Duodenal mucosa (tissue), 2 donors: ENCODE results near the gene SECTM1.

ENCODE experiments used
- H3K27ac ChIP-seq: one replicate; pipeline ENCODE4 v1.7.0; 2013; ENCODE audit warnings: low read depth, low read length
- H3K27me3 ChIP-seq, 2 donors: one replicate each; pipeline ENCODE4 v1.7.0; 2013; ENCODE audit warnings: low read length in 2 of 2, control low read depth in 1 of 2; ENCODE audit not compliant: insufficient read depth in 2 of 2, control insufficient read depth in 1 of 2
- H3K36me3 ChIP-seq, 2 donors: one replicate each; pipeline ENCODE4 v1.7.0; 2013; ENCODE audit warnings: low read length in 2 of 2, control low read depth in 1 of 2; ENCODE audit not compliant: insufficient read depth in 2 of 2, control insufficient read depth in 1 of 2
- H3K4me1 ChIP-seq, 2 donors: one replicate each; pipeline ENCODE4 v1.7.0; 2013; ENCODE audit warnings: low read length in 2 of 2, control low read depth in 1 of 2; ENCODE audit not compliant: insufficient read depth in 2 of 2, control insufficient read depth in 1 of 2
- H3K4me3 ChIP-seq, 2 donors: one replicate each; pipeline ENCODE4 v1.7.0; 2013; ENCODE audit warnings: low read length in 2 of 2, low read depth in 1 of 2
- H3K9ac ChIP-seq, 2 donors: one replicate each; pipeline ENCODE4 v1.7.0; 2013; ENCODE audit warnings: low read length in 2 of 2, low read depth in 1 of 2
- H3K9me3 ChIP-seq, 2 donors: one replicate each; pipeline ENCODE4 v1.7.0; 2013; ENCODE audit warnings: low read length in 2 of 2, control low read depth in 1 of 2; ENCODE audit not compliant: control insufficient read depth in 1 of 2

Gene SECTM1

GRCh38 chr17:82297714-82298537, 35.6 kb downstream of the SECTM1 start:
- Histone ChIP-seq H3K4me3 (peak overlapping the region; percentile 58 to 84), H3K27me3 (no peaks in the 10 kb centered on the region), H3K36me3 (no peaks in the 10 kb centered on the region), H3K9me3 (no peaks in the 10 kb centered on the region), H3K27ac (peak overlapping the region; percentile 86), H3K9ac (peak overlapping the region; percentile 72 to 91), H3K4me1 (peaks cover 51 to 61% of the 10 kb centered on the region in 2 donors)

DNA sequence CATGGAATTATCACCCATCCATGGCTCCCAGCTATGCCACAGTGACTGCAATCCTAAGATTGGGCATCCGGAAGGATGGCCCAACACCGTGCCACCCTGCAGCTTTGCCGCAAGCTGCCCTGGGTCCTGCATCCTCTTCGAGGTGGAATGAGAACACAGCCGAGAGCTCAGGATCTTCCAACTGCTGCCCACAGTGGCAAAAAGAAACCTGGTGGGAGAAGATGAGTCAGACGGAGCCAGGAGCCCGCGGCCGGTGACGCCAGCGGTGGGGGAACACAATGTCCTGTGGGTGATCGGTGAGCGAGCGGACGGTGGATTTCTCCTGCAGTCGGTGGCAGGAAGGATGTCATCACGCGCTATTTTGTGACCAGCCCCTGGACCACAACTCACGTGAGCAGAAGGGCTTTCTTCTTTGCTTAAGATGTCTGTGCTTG, 36.3 kb downstream of the SECTM1 start:
- peak overlapping the region; percentile 72 to 91 for H3K9ac ChIP-seq
- no peaks in the 10 kb centered on the region for H3K9me3 ChIP-seq
- H3K4me3 ChIP-seq, result peak overlapping the region; percentile 58 to 84
- H3K36me3 ChIP-seq, result no peaks in the 10 kb centered on the region
- peak overlapping the region; percentile 86 for H3K27ac ChIP-seq
- no peaks in the 10 kb centered on the region for H3K27me3 ChIP-seq
- peaks cover 48 to 60% of the 10 kb centered on the region in 2 donors for H3K4me1 ChIP-seq

DNA sequence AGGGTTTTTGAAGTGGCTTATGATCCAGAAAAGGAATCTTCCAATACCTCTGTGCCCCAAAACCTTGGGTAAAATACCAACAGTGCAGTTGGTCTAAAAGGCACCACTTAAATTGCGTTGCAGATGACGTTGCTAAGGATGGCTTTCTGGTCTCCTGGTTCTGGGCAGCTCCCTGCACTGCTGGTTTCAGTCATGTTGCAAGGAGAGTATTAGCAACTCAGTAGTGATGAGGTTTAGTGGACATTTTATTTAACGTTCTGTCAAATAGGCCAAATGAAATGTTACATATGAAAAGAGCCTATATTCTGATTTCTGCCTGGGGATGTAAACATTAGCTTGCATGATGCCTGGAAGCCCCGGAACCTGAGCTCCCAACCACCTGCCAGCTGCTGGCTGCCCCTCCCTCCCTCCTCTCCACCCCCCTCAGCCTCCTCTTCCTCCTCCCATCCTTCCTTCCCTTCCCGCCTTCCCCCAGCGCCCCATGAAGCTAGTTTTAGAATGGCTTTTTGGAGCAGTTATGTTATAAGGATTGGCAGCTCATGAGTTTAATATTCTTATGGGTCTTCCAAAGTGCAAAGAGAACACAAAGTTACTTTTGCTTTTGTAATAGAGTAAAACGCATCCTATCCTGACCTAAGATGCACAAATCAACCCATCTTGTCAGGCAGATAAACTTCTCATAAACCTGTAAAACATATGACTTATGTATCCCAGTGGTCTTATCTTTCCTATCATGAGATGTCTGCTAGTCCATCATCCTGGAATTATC, 36.9 kb downstream of the SECTM1 start:
- peak overlapping the region; percentile 58 to 84 for H3K4me3 ChIP-seq
- no peaks in the 10 kb centered on the region for H3K36me3 ChIP-seq
- peaks cover 53 to 66% of the 10 kb centered on the region in 2 donors for H3K4me1 ChIP-seq
- H3K9me3 ChIP-seq, result no peaks in the 10 kb centered on the region
- peak overlapping the region; percentile 72 to 91 for H3K9ac ChIP-seq
- H3K27me3 ChIP-seq, result no peaks in the 10 kb centered on the region
- peak overlapping the region; percentile 86 for H3K27ac ChIP-seq

DNA sequence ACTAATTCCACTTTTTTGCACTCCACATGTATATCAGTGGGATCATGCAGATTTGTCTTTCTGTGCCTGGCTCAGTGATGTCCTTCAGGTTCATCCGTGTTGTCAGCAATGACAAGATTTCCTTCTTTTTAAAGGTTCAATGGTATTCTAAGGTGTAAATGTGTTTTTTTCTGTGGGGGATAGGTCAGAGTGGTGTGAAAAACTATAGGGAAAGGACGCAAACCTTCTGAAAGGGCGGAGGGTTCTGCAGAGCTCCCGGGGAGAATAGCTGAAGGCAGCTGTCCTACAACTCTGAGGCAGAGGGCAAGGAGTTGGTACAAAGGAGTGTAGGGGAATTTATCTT, 38.1 kb downstream of the SECTM1 start:
- Histone ChIP-seq H3K4me1 (peaks cover 54 to 61% of the 10 kb centered on the region in 2 donors), H3K36me3 (no peaks in the 10 kb centered on the region), H3K4me3 (peak overlapping the region in 1 of 2 donors; percentile 53), H3K27me3 (no peaks in the 10 kb centered on the region), H3K27ac (peak overlapping the region; percentile 77), H3K9me3 (no peaks in the 10 kb centered on the region), H3K9ac (no peak overlapping the region)

DNA sequence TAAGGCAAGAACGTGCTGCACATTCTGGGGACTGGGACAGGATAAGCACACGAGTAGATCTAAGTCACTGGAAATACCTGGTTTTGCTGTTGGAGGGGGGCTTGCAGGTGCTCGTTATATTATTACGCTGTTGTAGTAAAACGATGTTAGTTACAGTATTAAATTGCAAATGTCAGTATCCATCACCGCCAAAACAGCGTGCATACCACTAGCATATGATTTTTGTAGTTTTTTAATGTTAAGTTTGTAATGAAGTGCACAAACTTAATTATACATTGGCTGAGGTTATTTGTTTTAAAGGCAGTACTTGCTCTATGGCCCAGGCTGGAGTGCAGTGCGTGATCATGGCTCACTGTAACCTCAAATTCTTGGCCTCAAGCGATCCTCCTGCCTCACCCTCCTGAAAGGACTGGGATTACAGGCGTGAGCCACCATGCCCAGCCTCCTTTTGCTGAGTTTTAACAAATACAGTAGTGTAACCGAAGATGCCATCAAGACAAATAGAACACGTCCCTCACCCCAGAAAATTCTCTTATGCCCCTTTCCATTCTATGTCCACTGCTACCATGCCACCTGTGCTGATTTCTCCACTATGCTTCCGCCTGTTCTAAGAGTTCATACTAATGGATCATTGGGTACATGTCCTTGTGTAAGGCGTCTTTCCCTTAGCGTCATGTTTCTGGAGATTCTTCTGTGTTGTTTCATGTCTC, 39.3 kb downstream of the SECTM1 start:
- H3K27me3 ChIP-seq, result no peaks in the 10 kb centered on the region
- peak overlapping the region; percentile 24 to 41 for H3K9ac ChIP-seq
- peak overlapping the region; percentile 49 for H3K27ac ChIP-seq
- peak overlapping the region; percentile 21 to 60 for H3K4me3 ChIP-seq
- H3K4me1 ChIP-seq, result peaks cover 54 to 62% of the 10 kb centered on the region in 2 donors
- no peaks in the 10 kb centered on the region for H3K9me3 ChIP-seq
- no peaks in the 10 kb centered on the region for H3K36me3 ChIP-seq

DNA sequence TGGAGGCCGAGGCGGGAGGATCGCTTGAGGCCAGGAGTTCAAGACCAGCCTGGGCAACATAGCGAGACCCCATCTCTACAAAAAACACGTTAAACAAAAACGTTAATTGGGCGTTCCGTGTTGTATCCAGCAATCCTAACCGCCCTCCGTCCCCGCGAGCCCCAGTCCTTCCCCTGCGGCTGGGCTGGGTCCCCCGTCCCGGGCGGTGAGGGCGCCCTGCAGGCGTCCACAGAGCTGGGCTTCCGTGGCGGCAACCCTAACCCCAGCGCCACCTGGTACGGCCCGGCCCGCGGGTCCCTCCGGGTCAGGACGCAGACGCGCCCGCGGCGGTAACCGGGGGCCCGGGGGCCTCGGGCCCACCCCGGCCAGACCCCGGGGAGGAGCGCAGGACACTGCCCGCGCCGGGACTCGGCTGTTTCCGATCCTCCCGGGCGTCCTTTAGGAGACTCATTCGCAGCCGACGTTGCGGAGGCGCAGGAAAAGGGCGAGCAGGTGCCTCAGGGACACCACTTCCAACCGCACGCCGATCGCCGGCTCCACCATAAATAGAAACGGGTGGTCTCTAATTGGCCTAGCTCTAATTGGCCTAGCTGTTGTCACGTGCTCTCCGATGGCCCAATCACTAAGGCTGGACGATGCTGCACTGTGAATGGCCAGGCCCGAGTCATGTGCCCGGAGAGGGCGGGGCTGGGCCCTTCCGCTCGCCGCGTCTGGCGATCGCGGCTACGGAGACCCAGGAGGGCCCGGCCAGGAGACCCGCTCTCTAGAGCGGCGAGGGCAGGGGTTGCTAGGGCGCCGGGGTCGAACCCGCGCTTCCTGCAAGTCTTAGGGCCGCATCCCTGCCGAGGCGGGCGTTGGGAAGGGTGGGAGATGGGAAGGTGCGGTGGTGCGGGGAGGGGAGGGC, 41.1 kb downstream of the SECTM1 start:
- Histone ChIP-seq H3K4me3 (peak overlapping the region; percentile 81 to 84), H3K9ac (peak overlapping the region; percentile 76 to 90), H3K27ac (peak overlapping the region; percentile 98), H3K27me3 (no peaks in the 10 kb centered on the region), H3K36me3 (no peaks in the 10 kb centered on the region), H3K4me1 (peaks cover 55 to 63% of the 10 kb centered on the region in 2 donors), H3K9me3 (no peaks in the 10 kb centered on the region)

DNA sequence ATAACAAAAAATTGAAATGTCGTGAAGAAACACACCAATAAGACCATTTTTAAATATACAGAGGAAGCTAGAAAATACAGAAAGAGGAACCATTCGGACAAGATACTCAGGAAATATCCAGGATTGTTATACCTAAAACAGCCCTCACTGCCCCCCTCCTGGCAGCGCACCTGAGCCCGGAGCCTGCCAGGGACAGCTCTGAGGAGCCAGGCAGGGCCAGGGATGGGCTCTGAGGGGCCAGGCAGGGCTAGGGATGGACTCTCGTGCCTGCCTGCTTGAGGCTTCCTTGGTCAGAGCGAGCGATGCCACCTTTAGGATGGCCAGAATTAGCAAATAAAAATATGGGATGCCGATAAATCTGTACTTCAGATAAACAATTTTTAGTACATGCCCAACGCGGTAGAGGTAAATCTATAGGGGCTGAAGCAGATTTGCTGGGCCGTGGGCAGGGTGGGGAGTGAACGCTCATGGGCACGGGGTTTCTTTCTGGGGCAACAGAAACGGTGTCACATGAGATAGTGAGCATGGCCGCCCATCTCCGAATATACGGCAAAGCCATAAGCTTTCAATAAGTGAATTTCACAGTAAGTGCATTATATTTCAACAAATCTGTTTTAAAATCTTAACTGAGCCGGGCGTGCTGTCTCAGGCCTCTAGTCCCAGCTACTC, 41.9 kb downstream of the SECTM1 start:
- Histone ChIP-seq H3K9ac (peak overlapping the region; percentile 76 to 90), H3K4me1 (peaks cover 54 to 62% of the 10 kb centered on the region in 2 donors), H3K27me3 (no peaks in the 10 kb centered on the region), H3K36me3 (no peaks in the 10 kb centered on the region), H3K4me3 (peak overlapping the region; percentile 81 to 84), H3K9me3 (no peaks in the 10 kb centered on the region), H3K27ac (peak overlapping the region; percentile 98)

DNA sequence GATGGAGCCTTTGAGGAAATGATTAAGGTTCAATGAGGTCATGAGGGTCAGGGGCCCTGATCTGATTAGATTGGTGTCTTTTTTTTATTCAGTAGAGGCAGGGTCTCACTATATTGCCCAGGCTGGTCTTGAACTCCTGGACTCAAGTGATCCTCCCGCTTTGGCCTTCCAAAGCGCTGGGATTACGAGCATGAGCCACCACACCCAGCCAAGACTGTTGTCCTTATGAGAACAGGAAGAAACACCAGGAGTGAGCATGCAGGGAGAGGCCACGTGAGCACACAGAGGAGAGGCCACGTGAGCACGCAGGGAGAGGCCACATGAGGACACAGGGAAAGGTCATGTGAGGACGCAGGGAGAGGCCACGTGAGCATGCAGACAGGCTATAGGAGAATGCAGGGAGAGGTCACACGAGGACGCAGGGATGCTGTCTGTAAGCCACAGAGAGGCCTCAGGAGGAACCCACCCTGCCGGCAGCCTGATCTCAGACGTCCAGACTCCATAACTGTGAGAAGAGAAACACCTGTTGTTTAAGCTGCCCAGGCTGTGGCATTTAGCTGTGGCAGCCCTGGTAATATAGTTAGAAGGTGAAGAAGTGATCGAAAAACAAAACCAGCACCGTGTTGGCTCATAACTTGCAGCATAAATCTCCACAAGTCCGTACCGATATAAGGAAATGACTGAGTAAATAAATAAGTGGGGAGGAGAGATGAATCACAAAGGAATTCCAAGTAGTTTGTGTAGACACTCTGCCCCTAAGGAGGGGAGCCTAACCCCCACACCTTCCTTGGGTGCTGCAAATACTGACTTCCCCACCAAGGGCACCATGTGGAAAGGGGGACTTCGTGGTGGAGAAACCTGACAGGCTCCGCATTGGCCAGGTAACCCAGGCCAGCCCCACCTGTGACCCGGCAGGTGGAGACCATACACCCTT, 45.4 kb downstream of the SECTM1 start:
- H3K9ac ChIP-seq, result peak overlapping the region; percentile 33 to 48
- H3K4me3 ChIP-seq, result peak overlapping the region in 1 of 2 donors; percentile 19
- peak overlapping the region; percentile 80 for H3K27ac ChIP-seq
- H3K27me3 ChIP-seq, result no peaks in the 10 kb centered on the region
- no peaks in the 10 kb centered on the region for H3K9me3 ChIP-seq
- no peaks in the 10 kb centered on the region for H3K36me3 ChIP-seq
- H3K4me1 ChIP-seq, result peaks cover 32 to 38% of the 10 kb centered on the region in 2 donors
